ENCODE measurements around the gene NHLRC2. TPM values are rescaled to one million over a fixed set of nuclear protein-coding genes. Genes with fewer than 3 reads are reported as not detected.

NHLRC2 gene
- polyA plus RNA-seq, 1 donor, result 28.4 TPM

Other genes starting within 250 kb of the NHLRC2 start
- not detected for gene NRAP, start 190.6 kb upstream of the NHLRC2 start, polyA plus RNA-seq (ENCODE audit: insufficient read length)
- 28.7 TPM for gene CASP7, start 174.7 kb upstream of the NHLRC2 start, polyA plus RNA-seq (ENCODE audit: insufficient read length)
- 0.38 TPM for gene PLEKHS1, start 103.0 kb upstream of the NHLRC2 start, polyA plus RNA-seq (ENCODE audit: insufficient read length)
- 17.9 TPM for gene DCLRE1A, start 579 bp upstream of the NHLRC2 start, polyA plus RNA-seq (ENCODE audit: insufficient read length)
- 0.12 TPM for gene ADRB1, start 189.2 kb downstream of the NHLRC2 start, polyA plus RNA-seq (ENCODE audit: insufficient read length)